Effector memory CD4-positive, alpha-beta T cell (primary cell): ENCODE measurements around the gene NTPCR.

Source experiments
- DNase-seq, 3 donors: peaks; one replicate each; pipeline ENCODE4 v3.0.0-alpha.2; 2020
- H3K27ac ChIP-seq: 2 replicates; pipeline ENCODE4 v1.7.0; 2013; ENCODE audit warnings: mild to moderate bottlenecking, low read length, moderate library complexity; ENCODE audit not compliant: insufficient read depth, poor library complexity, severe bottlenecking
- H3K27me3 ChIP-seq: replicated peaks from 2 replicates; pipeline ENCODE4 v1.7.0; 2013; ENCODE audit warnings: mild to moderate bottlenecking, low read length; ENCODE audit not compliant: insufficient read depth, control insufficient read depth, poor library complexity, severe bottlenecking
- H3K36me3 ChIP-seq: 2 replicates; pipeline ENCODE4 v1.7.0; 2013; ENCODE audit warnings: mild to moderate bottlenecking, low read length, moderate library complexity; ENCODE audit not compliant: control insufficient read depth, insufficient read depth
- H3K4me1 ChIP-seq: 2 replicates; pipeline ENCODE4 v1.7.0; 2013; ENCODE audit warnings: low read length, mild to moderate bottlenecking; ENCODE audit not compliant: control insufficient read depth, insufficient read depth, poor library complexity, severe bottlenecking
- H3K4me3 ChIP-seq: 2 replicates; pipeline ENCODE4 v1.7.0; 2013; ENCODE audit warnings: low read length, low read depth, mild to moderate bottlenecking; ENCODE audit not compliant: insufficient read depth, poor library complexity, severe bottlenecking
- H3K9me3 ChIP-seq: 2 replicates; pipeline ENCODE4 v1.7.0; 2013; ENCODE audit warnings: mild to moderate bottlenecking, low read length, moderate library complexity; ENCODE audit not compliant: control insufficient read depth

Gene NTPCR

GRCh38 chr1:232973652-232974611 is 23.5 kb downstream of the NTPCR start:
- H3K4me1 ChIP-seq: no peaks in the 10 kb centered on the region
- no peak for DNase-seq
- H3K9me3 ChIP-seq: no peaks in the 10 kb centered on the region
- H3K4me3 ChIP-seq: no peak overlapping the region
- no peak overlapping the region for H3K27ac ChIP-seq
- H3K36me3 ChIP-seq: peaks cover 27% of the 10 kb centered on the region
- no peaks in the 10 kb centered on the region for H3K27me3 ChIP-seq

- H3K4me1 ChIP-seq: no peaks in the 10 kb centered on the region
- peaks cover 26% of the 10 kb centered on the region for H3K36me3 ChIP-seq
- no peak for DNase-seq
Measured at GRCh38 chr1:232974971-232975370, 24.6 kb downstream of the NTPCR start.

GRCh38 chr1:232978091-232978634 is 27.8 kb downstream of the NTPCR start:
- H3K4me3 ChIP-seq: no peak overlapping the region
- DNase-seq: no peak
- no peaks in the 10 kb centered on the region for H3K27me3 ChIP-seq
- H3K9me3 ChIP-seq: no peaks in the 10 kb centered on the region
- H3K27ac ChIP-seq: no peak overlapping the region
- H3K4me1 ChIP-seq: no peaks in the 10 kb centered on the region
- no peaks in the 10 kb centered on the region for H3K36me3 ChIP-seq

More at GRCh38 chr1:232974971-232975370, 24.6 kb downstream of the NTPCR start:
- Histone ChIP-seq H3K9me3 (no peaks in the 10 kb centered on the region), H3K27me3 (no peaks in the 10 kb centered on the region), H3K27ac (no peak overlapping the region), H3K4me3 (no peak overlapping the region)

- Histone ChIP-seq H3K4me1 (no peaks in the 10 kb centered on the region), H3K27ac (no peak overlapping the region), H3K36me3 (no peaks in the 10 kb centered on the region), H3K9me3 (no peaks in the 10 kb centered on the region), H3K27me3 (no peaks in the 10 kb centered on the region), H3K4me3 (no peak overlapping the region)
- DNase-seq: no peak
Measured at GRCh38 chr1:232978815-232979214, 28.4 kb downstream of the NTPCR start.

- Histone ChIP-seq H3K27me3 (no peaks in the 10 kb centered on the region), H3K4me1 (no peaks in the 10 kb centered on the region), H3K4me3 (no peak overlapping the region), H3K9me3 (no peaks in the 10 kb centered on the region), H3K27ac (no peak overlapping the region), H3K36me3 (peaks cover 6% of the 10 kb centered on the region)
- no peak for DNase-seq
Measured at GRCh38 chr1:232979558-232979957, 29.1 kb downstream of the NTPCR start.

- Histone ChIP-seq H3K36me3 (peaks cover 11% of the 10 kb centered on the region), H3K9me3 (no peaks in the 10 kb centered on the region), H3K27ac (no peak overlapping the region), H3K4me1 (no peaks in the 10 kb centered on the region), H3K4me3 (no peak overlapping the region), H3K27me3 (no peaks in the 10 kb centered on the region)
- no peak for DNase-seq
Measured at GRCh38 chr1:232980355-232980978, 30.1 kb downstream of the NTPCR start.

GRCh38 chr1:232980986-232981560 is 30.7 kb downstream of the NTPCR start:
- H3K4me3 ChIP-seq: no peak overlapping the region
- H3K27ac ChIP-seq: no peak overlapping the region
- no peaks in the 10 kb centered on the region for H3K9me3 ChIP-seq
- H3K4me1 ChIP-seq: no peaks in the 10 kb centered on the region
- H3K36me3 ChIP-seq: peaks cover 17% of the 10 kb centered on the region
- DNase-seq: no peak
- H3K27me3 ChIP-seq: no peaks in the 10 kb centered on the region

GRCh38 chr1:232982238-232982944 is 32.0 kb downstream of the NTPCR start:
- Histone ChIP-seq H3K27me3 (no peaks in the 10 kb centered on the region), H3K4me3 (no peak overlapping the region), H3K9me3 (no peaks in the 10 kb centered on the region), H3K27ac (no peak overlapping the region), H3K4me1 (no peaks in the 10 kb centered on the region), H3K36me3 (peaks cover 20% of the 10 kb centered on the region)
- DNase-seq: no peak

- Histone ChIP-seq H3K27me3 (no peaks in the 10 kb centered on the region), H3K9me3 (no peaks in the 10 kb centered on the region), H3K36me3 (peaks cover 20% of the 10 kb centered on the region), H3K27ac (no peak overlapping the region), H3K4me1 (no peaks in the 10 kb centered on the region), H3K4me3 (no peak overlapping the region)
- DNase-seq: no peak
Measured at GRCh38 chr1:232983375-232983774, 33.0 kb downstream of the NTPCR start.
